ENCODE data around the gene EHD4.

EHD4 gene

GRCh38 chr15:41879321-41879845 is 93.0 kb downstream of the EHD4 start:
- no peaks in the 10 kb centered on the region for H3K36me3 ChIP-seq (ENCODE audit: control insufficient read depth, insufficient read depth, low read length, severe bottlenecking)
- H3K9me3 ChIP-seq (ENCODE audit: control insufficient read depth, low read length), result no peaks in the 10 kb centered on the region
- H3K4me1 ChIP-seq (ENCODE audit: control insufficient read depth, insufficient read depth, low read length), result no peaks in the 10 kb centered on the region
- H3K27me3 ChIP-seq (replicated peaks; ENCODE audit: control insufficient read depth, insufficient read depth, low read length), result peaks cover 38% of the 10 kb centered on the region
- H3K4me3 ChIP-seq (ENCODE audit: low read length), result no peak overlapping the region
- no peak overlapping the region for H3K9ac ChIP-seq (ENCODE audit: low read length)
- no peak for DNase-seq (ENCODE audit: low read depth)

- Histone ChIP-seq H3K9ac (ENCODE audit: low read length) (no peak overlapping the region), H3K4me1 (ENCODE audit: control insufficient read depth, insufficient read depth, low read length) (no peaks in the 10 kb centered on the region), H3K9me3 (ENCODE audit: control insufficient read depth, low read length) (no peaks in the 10 kb centered on the region), H3K36me3 (ENCODE audit: control insufficient read depth, insufficient read depth, low read length, severe bottlenecking) (no peaks in the 10 kb centered on the region), H3K27me3 (replicated peaks; ENCODE audit: control insufficient read depth, insufficient read depth, low read length) (peaks cover 40% of the 10 kb centered on the region), H3K4me3 (ENCODE audit: low read length) (no peak overlapping the region)
- DNase-seq (ENCODE audit: low read depth), result no peak
These were observed 94.0 kb downstream of the EHD4 start for GRCh38 chr15:41878355-41878699.

GRCh38 chr15:41877631-41878354 is 94.6 kb downstream of the EHD4 start:
- H3K9me3 ChIP-seq (ENCODE audit: control insufficient read depth, low read length), result no peaks in the 10 kb centered on the region
- H3K36me3 ChIP-seq (ENCODE audit: control insufficient read depth, insufficient read depth, low read length, severe bottlenecking), result no peaks in the 10 kb centered on the region
- no peak for DNase-seq (ENCODE audit: low read depth)
- H3K4me1 ChIP-seq (ENCODE audit: control insufficient read depth, insufficient read depth, low read length), result no peaks in the 10 kb centered on the region
- H3K4me3 ChIP-seq (ENCODE audit: low read length), result no peak overlapping the region
- H3K27me3 ChIP-seq (replicated peaks; ENCODE audit: control insufficient read depth, insufficient read depth, low read length), result peaks cover 44% of the 10 kb centered on the region
- no peak overlapping the region for H3K9ac ChIP-seq (ENCODE audit: low read length)

DNA sequence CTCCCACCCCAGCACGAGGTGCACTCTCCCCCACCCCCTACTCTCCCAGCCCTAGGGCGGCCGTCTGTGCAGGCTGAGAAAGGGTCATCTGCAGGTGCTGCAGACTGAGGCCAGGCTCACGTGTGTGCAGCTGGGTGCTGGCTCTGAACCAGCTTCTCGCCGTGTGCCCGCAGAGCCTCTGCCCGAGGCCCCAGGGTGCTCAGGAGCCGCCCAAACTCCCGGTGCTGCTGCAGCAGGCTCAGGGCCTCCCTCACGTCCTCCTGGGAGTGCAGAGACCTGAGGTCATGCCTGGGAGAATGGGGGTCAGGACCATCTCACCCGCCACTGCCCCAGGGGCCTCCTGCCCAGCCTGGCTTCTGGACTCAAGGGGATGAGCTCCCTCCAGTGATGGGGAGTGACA is 95.7 kb downstream of the EHD4 start:
- no peak overlapping the region for H3K9ac ChIP-seq (ENCODE audit: low read length)
- H3K9me3 ChIP-seq (ENCODE audit: control insufficient read depth, low read length), result no peaks in the 10 kb centered on the region
- H3K4me3 ChIP-seq (ENCODE audit: low read length), result no peak overlapping the region
- H3K36me3 ChIP-seq (ENCODE audit: control insufficient read depth, insufficient read depth, low read length, severe bottlenecking), result no peaks in the 10 kb centered on the region
- peaks cover 50% of the 10 kb centered on the region for H3K27me3 ChIP-seq (replicated peaks; ENCODE audit: control insufficient read depth, insufficient read depth, low read length)
- DNase-seq (ENCODE audit: low read depth), result no peak
- H3K4me1 ChIP-seq (ENCODE audit: control insufficient read depth, insufficient read depth, low read length), result no peaks in the 10 kb centered on the region

- Histone ChIP-seq H3K36me3 (ENCODE audit: control insufficient read depth, insufficient read depth, low read length, severe bottlenecking) (no peaks in the 10 kb centered on the region), H3K4me1 (ENCODE audit: control insufficient read depth, insufficient read depth, low read length) (peaks cover 3% of the 10 kb centered on the region), H3K9ac (ENCODE audit: low read length) (no peak overlapping the region), H3K4me3 (ENCODE audit: low read length) (no peak overlapping the region), H3K9me3 (ENCODE audit: control insufficient read depth, low read length) (no peaks in the 10 kb centered on the region), H3K27me3 (replicated peaks; ENCODE audit: control insufficient read depth, insufficient read depth, low read length) (peaks cover 43% of the 10 kb centered on the region)
- DNase-seq (ENCODE audit: low read depth), result no peak
These were observed 96.3 kb downstream of the EHD4 start for GRCh38 chr15:41876007-41876406.

DNA sequence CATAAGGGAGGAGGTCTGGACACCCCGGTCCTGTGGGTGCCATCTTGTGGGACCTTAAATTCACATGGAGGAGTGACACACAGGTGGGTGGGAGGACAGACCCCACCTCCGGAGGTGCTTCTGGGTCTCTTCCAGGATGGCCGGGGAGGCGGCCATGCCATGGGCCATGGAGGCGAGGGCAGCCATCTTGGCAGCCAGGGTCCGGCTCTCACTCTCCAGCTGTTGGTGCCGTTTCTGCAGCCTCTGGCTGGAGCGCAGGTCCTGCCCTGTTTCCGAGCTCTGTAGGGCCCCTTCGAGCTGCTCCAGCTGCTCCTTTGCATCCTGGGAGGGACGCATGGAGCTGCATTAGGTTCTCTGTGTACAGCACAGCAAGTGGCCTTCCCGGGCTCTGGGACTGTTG is 97.6 kb downstream of the EHD4 start:
- DNase-seq (ENCODE audit: low read depth), result no peak
- H3K36me3 ChIP-seq (ENCODE audit: control insufficient read depth, insufficient read depth, low read length, severe bottlenecking), result no peaks in the 10 kb centered on the region
- peaks cover 34% of the 10 kb centered on the region for H3K27me3 ChIP-seq (replicated peaks; ENCODE audit: control insufficient read depth, insufficient read depth, low read length)
- no peaks in the 10 kb centered on the region for H3K9me3 ChIP-seq (ENCODE audit: control insufficient read depth, low read length)
- peaks cover 16% of the 10 kb centered on the region for H3K4me1 ChIP-seq (ENCODE audit: control insufficient read depth, insufficient read depth, low read length)
- no peak overlapping the region for H3K4me3 ChIP-seq (ENCODE audit: low read length)
- no peak overlapping the region for H3K9ac ChIP-seq (ENCODE audit: low read length)

DNA sequence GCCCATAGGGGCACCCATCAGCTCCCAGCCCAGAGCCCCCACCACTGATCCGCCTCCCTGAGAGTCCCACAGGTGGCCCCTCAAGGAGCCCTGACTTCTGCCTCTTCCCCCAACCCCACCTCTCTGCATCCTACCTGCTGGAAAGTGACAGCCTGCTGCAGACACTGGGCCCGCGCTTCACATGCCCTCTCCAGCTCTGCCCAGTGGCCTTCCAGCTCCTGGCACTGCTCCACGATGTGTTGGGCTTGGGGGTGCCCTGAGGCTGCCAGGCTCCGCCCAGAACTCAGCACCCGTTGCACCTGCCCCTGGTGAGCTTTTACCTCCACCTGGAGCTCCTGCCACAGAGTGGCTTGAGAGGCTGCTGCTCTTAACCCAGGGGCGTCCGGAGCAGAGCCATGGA is 98.6 kb downstream of the EHD4 start:
- no peaks in the 10 kb centered on the region for H3K36me3 ChIP-seq (ENCODE audit: control insufficient read depth, insufficient read depth, low read length, severe bottlenecking)
- peaks cover 25% of the 10 kb centered on the region for H3K27me3 ChIP-seq (replicated peaks; ENCODE audit: control insufficient read depth, insufficient read depth, low read length)
- peaks cover 24% of the 10 kb centered on the region for H3K4me1 ChIP-seq (ENCODE audit: control insufficient read depth, insufficient read depth, low read length)
- DNase-seq (ENCODE audit: low read depth), result no peak
- no peak overlapping the region for H3K4me3 ChIP-seq (ENCODE audit: low read length)
- H3K9ac ChIP-seq (ENCODE audit: low read length), result no peak overlapping the region
- H3K9me3 ChIP-seq (ENCODE audit: control insufficient read depth, low read length), result no peaks in the 10 kb centered on the region

GRCh38 chr15:41872166-41872747 is 100.1 kb downstream of the EHD4 start:
- Histone ChIP-seq H3K36me3 (ENCODE audit: control insufficient read depth, insufficient read depth, low read length, severe bottlenecking) (no peaks in the 10 kb centered on the region), H3K9me3 (ENCODE audit: control insufficient read depth, low read length) (no peaks in the 10 kb centered on the region), H3K4me1 (ENCODE audit: control insufficient read depth, insufficient read depth, low read length) (peaks cover 24% of the 10 kb centered on the region), H3K9ac (ENCODE audit: low read length) (no peak overlapping the region), H3K27me3 (replicated peaks; ENCODE audit: control insufficient read depth, insufficient read depth, low read length) (peaks cover 25% of the 10 kb centered on the region), H3K4me3 (ENCODE audit: low read length) (no peak overlapping the region)
- DNase-seq (ENCODE audit: low read depth), result no peak

DNA sequence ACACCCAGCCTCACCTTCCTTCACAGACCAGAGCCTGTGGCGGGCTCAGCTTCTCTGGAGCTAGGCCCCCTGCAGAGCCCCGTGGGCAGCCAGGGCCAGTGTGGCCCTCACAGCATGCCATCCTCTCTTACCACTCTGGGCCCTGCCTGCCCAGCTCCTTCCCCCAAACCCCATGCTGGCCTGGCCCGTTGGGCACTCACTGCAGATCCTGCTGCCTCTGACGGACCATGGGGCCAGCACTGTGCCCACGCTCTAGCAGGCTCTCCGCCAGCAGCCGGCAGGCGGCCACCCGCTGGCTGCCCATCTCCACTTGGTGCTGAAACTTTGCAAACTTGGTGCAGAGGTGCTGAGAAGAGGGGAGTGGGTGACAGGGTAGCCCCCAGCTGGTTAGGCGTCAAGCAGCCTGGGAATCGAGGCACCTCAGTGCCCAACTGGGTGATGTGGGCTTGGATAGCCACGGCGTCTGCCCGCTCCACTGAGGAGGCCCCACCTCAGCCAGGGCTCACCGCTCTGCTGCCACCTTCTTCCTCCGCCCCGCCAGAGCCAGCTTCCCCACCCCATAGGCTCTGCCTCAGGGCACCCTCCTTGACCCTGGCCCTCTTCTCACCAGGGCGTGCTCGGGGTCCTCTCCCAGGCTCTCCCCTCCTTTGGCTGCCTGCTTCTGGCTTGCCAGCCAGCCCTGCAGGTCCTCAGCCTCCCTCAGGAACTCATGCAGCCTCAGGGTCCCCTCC is 101.0 kb downstream of the EHD4 start:
- no peaks in the 10 kb centered on the region for H3K36me3 ChIP-seq (ENCODE audit: control insufficient read depth, insufficient read depth, low read length, severe bottlenecking)
- no peak for DNase-seq (ENCODE audit: low read depth)
- peaks cover 25% of the 10 kb centered on the region for H3K27me3 ChIP-seq (replicated peaks; ENCODE audit: control insufficient read depth, insufficient read depth, low read length)
- H3K4me1 ChIP-seq (ENCODE audit: control insufficient read depth, insufficient read depth, low read length), result peaks cover 24% of the 10 kb centered on the region
- no peak overlapping the region for H3K4me3 ChIP-seq (ENCODE audit: low read length)
- H3K9ac ChIP-seq (ENCODE audit: low read length), result no peak overlapping the region
- H3K9me3 ChIP-seq (ENCODE audit: control insufficient read depth, low read length), result no peaks in the 10 kb centered on the region

DNA sequence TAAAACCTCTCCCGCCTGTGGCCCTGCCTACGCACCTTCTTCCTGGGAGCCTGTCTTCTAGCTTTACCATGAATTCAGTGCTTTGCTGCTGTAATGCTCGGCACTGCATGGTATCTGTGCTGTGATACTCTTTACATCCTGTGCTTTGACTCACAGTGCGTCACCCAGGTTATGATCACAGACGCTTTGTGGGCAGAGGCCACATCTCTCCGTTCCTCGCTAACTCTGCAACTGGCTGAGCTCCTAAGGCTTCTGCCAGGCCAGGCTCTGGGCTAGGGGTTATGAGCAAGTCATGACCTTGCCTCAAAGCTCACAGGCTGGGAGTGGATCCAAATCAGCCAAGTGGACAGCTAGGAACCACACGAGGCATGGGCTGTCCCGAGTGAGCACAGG is 101.7 kb downstream of the EHD4 start:
- Histone ChIP-seq H3K36me3 (ENCODE audit: control insufficient read depth, insufficient read depth, low read length, severe bottlenecking) (no peaks in the 10 kb centered on the region), H3K4me3 (ENCODE audit: low read length) (no peak overlapping the region), H3K4me1 (ENCODE audit: control insufficient read depth, insufficient read depth, low read length) (peaks cover 24% of the 10 kb centered on the region), H3K9ac (ENCODE audit: low read length) (no peak overlapping the region), H3K9me3 (ENCODE audit: control insufficient read depth, low read length) (no peaks in the 10 kb centered on the region), H3K27me3 (replicated peaks; ENCODE audit: control insufficient read depth, insufficient read depth, low read length) (peaks cover 25% of the 10 kb centered on the region)
- DNase-seq (ENCODE audit: low read depth), result peak; percentile 16
